Ovary (tissue), 9 donors: ENCODE results near the gene RAB37. TPM values are rescaled to one million over a fixed set of nuclear protein-coding genes. Genes with fewer than 3 reads are reported as not detected.

Source experiments
- DNase-seq, 5 donors: peaks; one replicate each; pipeline ENCODE4 v3.0.0-alpha.2; 2019 to 2020
- H3K27ac ChIP-seq, 2 donors: fragments of 200-600 bp; one replicate each; pipeline versions ENCODE4 v1.5.1 to v1.8.0; 2019 to 2022
- H3K27me3 ChIP-seq: fragments of 200-600 bp; one replicate; pipeline ENCODE4 v1.8.0; 2022
- H3K36me3 ChIP-seq: fragments of 200-600 bp; sonication (generic); one replicate; pipeline ENCODE4 v1.5.1; 2019
- H3K4me1 ChIP-seq: one replicate; pipeline ENCODE4 v1.8.1; 2013; ENCODE audit warnings: mild to moderate bottlenecking, moderate library complexity; ENCODE audit not compliant: insufficient read depth
- H3K4me3 ChIP-seq: fragments of 200-600 bp; sonication (generic); one replicate; pipeline ENCODE4 v1.5.1; 2017
- H3K9me3 ChIP-seq, 2 donors: fragments of 200-600 bp in 1 of 2; sonication (generic) in 1 of 2; one replicate each; pipeline versions ENCODE4 v1.5.1 to v1.8.1; 2013 to 2019; ENCODE audit warnings: mild to moderate bottlenecking in 1 of 2, moderate library complexity in 1 of 2
- CTCF ChIP-seq, 3 donors: fragments of 450-650 bp in 2 of 3; fragments of 200-600 bp in 1 of 3; IDR thresholded peaks; one replicate each; pipeline versions ENCODE4 v1.5.1 to v1.8.0; 2016 to 2022; ENCODE audit warnings: antibody characterized with exemption in 3 of 3, mild to moderate bottlenecking in 1 of 3
- EP300 ChIP-seq: sonication (generic); formaldehyde crosslinking; IDR thresholded peaks from one replicate; pipeline ENCODE4 v1.6.1; 2017; ENCODE audit warnings: antibody characterized with exemption
- POLR2A ChIP-seq: fragments of 450-650 bp; IDR thresholded peaks from one replicate; pipeline ENCODE4 v1.6.1; 2017; ENCODE audit warnings: antibody characterized with exemption, mild to moderate bottlenecking, moderate library complexity
- WGBS, 3 donors: extraction: QIAGEN DNeasy Blood & Tissue Kit in 1 of 3; methylation state at CpG; one replicate each; pipeline versions ENCODE4 v1.1.5 to v1.1.7; 2013 to 2017; 5-methylcytosine and 5-hydroxymethylcytosine counted together
- intact Hi-C, 4 donors: fragments of 100-400 bp; cut with DNase I; formaldehyde crosslinking; loops; one replicate each; pipeline versions ENCODE4 v1.11.0 to v1.15.1; 2022 to 2023
- polyA plus RNA-seq, 2 donors: library from polyadenylated mRNA; stranded (reverse); fragments of 200-250 nt in 1 of 2; fragments of 350-450 nt in 1 of 2; fragmentation: Illumina TruSeq in 1 of 2; extraction: RNeasy Lipid Tissue Mini Kit (QIAGEN cat#74804) in 1 of 2; gene quantifications; one replicate each; pipeline ENCODE4 v1.2.3, GENCODE V29; 2013 to 2014
- total RNA-seq, 7 donors: library from RNA; depleted of rRNA in 2 of 7; stranded (reverse); fragments of >200 nt in 2 of 7; fragmentation: NEBNext Ultra II Directional in 3 of 7; extraction: Animal tissue kit (Norgen Biotek cat#: 25700) in 3 of 7; gene quantifications; one replicate each; pipeline versions ENCODE4 v1.1.0 to v1.2.4, GENCODE V29; 2016 to 2023
- donor health status: DM: no; HTN: no; CAD: no; lungs with moderate emphysema.
- donor health status: DM: no; HTN: no; CAD: no.
- donor health status: Bipolar disorder and iron deficiency.
- donor health status: DM: yes; HTN: yes; CAD: no.
- donor health status: DM: no; HTN: no; CAD: no.
- donor health status: DM: yes; HTN: yes; CAD: no.

Gene RAB37
- total and polyA plus RNA-seq, 9 donors, result 0.45 to 2.4 (median 0.58) TPM; not detected in 2

GRCh38 chr17:74763565-74764387 lies 26.7 kb downstream of the RAB37 start:
- TF ChIP-seq EP300 (no peak), POLR2A (no peak), CTCF (IDR thresholded peaks at IDR 0.05) (no peak)
- WGBS, 3 donors, result 37 to 48% (median 41%) methylated on average over 15 to 16 of the region's 16 CpGs
- Histone ChIP-seq H3K4me1 (peaks cover 8% of the 10 kb centered on the region), H3K27ac (no peak overlapping the region), H3K9me3 (no peaks in the 10 kb centered on the region), H3K27me3 (no peaks in the 10 kb centered on the region), H3K36me3 (no peaks in the 10 kb centered on the region), H3K4me3 (no peak overlapping the region)
- no peak for DNase-seq
- intact Hi-C loops, result no loop called here

GRCh38 chr17:74764751-74765286 lies 27.8 kb downstream of the RAB37 start:
- H3K4me1 ChIP-seq, result peaks cover 7% of the 10 kb centered on the region
- no peak overlapping the region for H3K4me3 ChIP-seq
- 83 to 89% (median 87%) methylated on average over 4 of the region's 4 CpGs for WGBS, 3 donors
- H3K27me3 ChIP-seq, result no peaks in the 10 kb centered on the region
- H3K27ac ChIP-seq, result no peak overlapping the region
- intact Hi-C loops, result no loop called here
- no peak for DNase-seq
- no peaks in the 10 kb centered on the region for H3K36me3 ChIP-seq
- H3K9me3 ChIP-seq, result no peaks in the 10 kb centered on the region
- TF ChIP-seq CTCF (IDR thresholded peaks at IDR 0.05), result no peak
- TF ChIP-seq POLR2A, result no peak
- TF ChIP-seq EP300, result no peak

- intact Hi-C loops, result no loop called here
- H3K27ac ChIP-seq, result no peak overlapping the region
Observed at GRCh38 chr17:74766413-74766812, 29.4 kb downstream of the RAB37 start.

GRCh38 chr17:74767111-74767516 lies 30.1 kb downstream of the RAB37 start:
- Histone ChIP-seq H3K4me3 (no peak overlapping the region), H3K27ac (no peak overlapping the region), H3K4me1 (peaks cover 5% of the 10 kb centered on the region), H3K27me3 (no peaks in the 10 kb centered on the region), H3K36me3 (no peaks in the 10 kb centered on the region), H3K9me3 (no peaks in the 10 kb centered on the region)
- no peak for TF ChIP-seq POLR2A
- no peak for TF ChIP-seq EP300
- TF ChIP-seq CTCF (IDR thresholded peaks at IDR 0.05), result no peak
- DNase-seq, result no peak
- WGBS, 3 donors, result 65 to 75% (median 70%) methylated on average over 10 of the region's 10 CpGs
- intact Hi-C loops, result no loop called here

More at GRCh38 chr17:74766413-74766812, 29.4 kb downstream of the RAB37 start:
- Histone ChIP-seq H3K9me3 (no peaks in the 10 kb centered on the region), H3K27me3 (no peaks in the 10 kb centered on the region), H3K4me1 (peaks cover 5% of the 10 kb centered on the region), H3K4me3 (no peak overlapping the region), H3K36me3 (no peaks in the 10 kb centered on the region)
- DNase-seq, result no peak
- 85 to 93% (median 90%) methylated on average over 2 of the region's 2 CpGs for WGBS, 3 donors
- TF ChIP-seq CTCF (IDR thresholded peaks at IDR 0.05), result no peak
- no peak for TF ChIP-seq POLR2A
- TF ChIP-seq EP300, result no peak
